NCI-H1694 treated with DMSO at 0.1 percent for 48 hours (cell line): ENCODE data around the gene IMPDH1.

Experiments used
- DNase-seq: peaks from one replicate; lab custom pipeline; 2025; lab: John Stamatoyannopoulos, UW

Gene IMPDH1

DNA sequence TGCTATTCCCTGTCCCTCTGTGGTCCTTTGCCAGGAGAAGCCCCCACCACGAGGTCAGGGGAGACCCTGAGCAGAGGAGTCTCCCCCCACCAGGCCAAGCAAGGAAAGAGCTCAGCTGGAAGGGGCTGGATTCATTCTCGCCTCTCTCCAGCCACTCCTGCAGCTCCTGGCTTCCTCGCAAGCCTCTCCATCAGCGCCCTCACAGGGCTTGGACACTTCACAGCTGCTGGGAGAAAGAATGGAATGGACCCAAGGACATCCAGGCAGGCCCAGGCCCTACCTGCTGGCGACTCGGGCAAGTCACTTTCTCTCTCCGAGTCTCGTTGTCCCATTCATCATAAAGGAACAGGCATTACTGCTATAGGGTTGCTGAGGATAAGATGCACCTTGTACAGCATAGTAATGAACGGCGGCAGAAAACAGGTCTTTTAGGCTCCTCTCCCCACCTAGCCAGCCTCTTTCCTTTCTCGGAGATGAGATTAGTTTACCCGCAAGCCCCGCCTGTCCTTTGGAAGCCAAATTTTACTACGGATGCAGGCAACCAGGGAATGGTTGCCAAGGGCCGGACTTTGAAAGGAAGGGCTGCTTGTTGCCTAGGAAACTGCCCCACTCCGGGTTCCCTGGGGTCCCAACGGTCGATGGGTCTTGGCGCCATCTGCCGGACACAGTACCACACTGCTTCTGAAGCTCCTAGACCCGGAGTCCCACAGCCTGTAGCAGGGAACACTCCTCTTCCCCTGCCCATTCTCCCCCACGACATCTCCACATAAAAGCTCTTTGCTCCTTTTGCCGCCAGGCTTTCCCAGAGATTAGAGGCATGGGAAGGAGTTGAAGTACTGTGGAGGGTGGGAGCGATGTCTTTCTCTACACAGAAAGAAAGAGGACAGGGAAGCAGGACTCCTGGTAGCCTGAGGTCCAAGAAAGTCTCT lies 22.3 kb downstream of the IMPDH1 start:
- peak; percentile 62 for DNase-seq

DNA sequence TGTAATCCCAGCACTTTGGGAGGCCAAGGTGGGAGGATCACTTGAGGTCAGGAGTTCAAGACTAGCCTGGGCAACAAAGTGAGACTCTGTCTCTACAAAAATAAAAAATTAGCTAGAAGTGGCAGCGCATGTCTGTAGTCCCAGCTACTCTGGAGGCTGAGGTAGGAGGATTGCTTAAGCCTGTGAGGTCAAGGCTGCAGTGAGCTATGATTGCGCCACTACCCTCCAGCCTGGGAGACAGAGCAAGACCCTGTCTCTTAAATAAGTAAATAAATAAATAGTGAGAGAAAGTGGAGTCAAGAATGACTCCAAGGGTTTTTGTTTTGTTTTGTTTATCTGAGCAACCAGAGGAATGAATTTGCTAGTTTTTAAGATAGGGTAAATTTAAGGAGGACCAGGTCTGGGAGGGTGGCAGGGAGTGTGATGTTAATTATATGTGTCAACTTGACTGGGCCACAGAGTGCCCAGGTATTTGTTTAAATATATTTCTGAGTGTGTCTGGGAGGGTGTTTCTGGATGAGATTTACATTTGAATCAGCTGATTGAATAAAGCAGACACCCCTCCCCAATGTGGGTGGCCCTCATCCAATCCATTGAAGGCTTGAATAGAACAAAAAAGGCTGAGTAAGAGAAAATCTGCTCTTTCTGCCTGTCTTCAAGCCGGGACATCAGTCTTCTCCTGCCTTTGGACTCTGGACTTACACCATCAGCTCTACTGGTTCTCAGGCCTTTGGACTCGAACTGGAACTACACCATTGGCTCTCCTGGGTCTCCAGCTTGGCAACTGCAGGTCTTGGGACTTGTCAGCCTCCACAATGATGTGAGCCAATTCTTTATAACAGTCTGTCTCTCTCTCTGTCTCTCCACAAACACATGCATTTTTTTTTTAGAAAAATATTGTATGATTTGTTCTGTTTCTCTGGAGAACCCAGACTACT lies 23.5 kb downstream of the IMPDH1 start:
- DNase-seq, result no peak

DNA sequence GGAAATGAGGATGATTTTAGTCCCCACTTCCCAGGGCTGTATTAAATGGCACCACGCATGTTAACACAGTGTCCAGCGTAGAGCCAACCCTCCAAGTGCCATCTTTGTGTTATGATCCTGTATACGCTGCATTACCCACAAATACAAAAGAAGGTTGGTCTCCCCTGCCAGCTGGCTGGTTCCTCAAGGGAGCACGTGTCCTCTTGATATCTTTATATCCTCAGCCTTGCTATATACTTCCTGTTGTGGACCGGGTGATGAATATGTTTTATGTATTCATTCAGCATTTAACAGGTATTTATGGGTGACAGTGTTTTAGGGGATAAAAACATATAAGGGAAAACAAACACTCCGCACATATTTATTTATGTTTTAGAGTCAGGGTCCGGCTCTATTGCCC lies 25.1 kb downstream of the IMPDH1 start:
- no peak for DNase-seq

DNA sequence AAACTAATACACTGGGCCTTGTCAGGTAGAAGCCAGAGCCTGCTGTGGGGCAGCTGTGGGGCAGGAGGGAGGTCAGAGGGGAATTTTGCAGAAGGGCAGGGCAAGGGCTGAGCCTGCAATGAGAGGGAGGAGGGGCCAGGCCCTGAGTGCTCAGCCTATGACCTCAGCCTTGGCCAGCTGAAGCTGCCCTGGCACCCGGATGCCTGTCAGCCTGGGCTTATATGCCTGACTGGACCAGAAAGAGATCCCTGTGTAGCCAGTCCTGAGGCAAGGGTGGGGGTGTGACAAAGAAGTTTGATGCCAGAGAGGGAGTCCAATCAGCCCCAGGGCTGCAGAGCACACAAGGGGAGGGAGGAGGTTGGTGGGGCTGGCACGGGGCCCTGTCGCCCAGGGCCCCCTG lies 26.0 kb downstream of the IMPDH1 start:
- no peak for DNase-seq

DNA sequence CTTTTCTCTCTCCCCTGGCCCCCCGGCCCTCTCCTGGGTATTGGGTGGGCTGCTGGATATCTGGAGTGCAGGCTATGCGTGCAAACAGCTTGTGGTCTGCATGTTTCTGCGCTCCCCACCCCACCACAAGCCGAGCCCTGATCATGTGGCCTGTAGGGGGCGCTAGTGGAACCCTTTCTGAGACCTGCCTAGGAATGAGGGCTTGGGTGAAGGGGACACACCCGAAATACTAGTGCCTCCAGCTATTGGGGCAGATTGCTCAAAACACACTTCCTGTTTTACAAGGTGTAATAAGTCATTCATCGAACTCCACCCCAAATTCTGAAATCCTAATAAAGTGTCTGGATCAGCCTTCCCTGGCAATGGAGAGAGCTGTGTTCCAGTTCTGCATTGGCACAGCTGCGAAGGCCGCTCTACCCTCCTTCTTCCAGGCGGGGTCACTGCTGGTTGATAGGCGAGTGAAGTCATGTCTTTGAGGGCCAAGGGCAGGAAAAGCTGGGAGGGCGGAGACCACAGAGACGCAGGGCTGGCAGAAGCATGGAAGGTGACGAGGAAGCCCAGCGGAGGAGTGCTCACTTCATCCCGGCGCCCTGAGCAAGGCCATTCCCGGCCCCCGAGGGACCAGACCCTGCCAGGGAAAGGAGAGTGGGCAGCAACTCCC lies 28.5 kb downstream of the IMPDH1 start:
- no peak for DNase-seq

DNA sequence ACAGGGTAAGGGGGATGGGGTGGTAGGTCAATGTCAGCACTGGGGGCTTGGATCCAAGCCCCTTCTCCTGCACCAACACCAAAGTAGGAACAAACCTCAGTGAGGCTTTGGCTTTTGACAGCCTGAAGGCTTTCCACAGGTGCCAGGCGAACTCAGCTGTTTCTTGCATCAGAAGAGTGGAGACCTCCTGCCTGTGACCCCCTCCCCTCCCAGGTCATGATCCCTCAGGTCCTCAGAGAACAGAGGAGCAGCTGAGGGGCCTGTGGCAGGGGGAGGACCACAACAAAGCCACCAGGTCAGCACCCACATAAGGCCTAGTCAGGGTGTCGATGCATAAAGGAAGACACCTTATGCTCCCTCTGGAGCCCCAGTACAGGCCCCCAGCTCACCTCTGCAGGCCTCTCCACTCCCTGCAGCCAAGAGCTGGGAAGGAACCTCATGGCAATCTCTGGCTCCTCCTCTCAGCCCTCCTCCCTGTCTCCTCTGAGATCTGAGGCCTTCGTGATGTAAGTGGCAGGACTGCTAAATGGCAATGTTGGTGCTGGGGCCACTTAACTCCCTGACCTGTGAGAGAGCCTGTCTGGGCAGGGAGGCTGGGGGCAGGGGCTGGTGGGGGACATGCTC lies 29.2 kb downstream of the IMPDH1 start:
- no peak for DNase-seq

DNA sequence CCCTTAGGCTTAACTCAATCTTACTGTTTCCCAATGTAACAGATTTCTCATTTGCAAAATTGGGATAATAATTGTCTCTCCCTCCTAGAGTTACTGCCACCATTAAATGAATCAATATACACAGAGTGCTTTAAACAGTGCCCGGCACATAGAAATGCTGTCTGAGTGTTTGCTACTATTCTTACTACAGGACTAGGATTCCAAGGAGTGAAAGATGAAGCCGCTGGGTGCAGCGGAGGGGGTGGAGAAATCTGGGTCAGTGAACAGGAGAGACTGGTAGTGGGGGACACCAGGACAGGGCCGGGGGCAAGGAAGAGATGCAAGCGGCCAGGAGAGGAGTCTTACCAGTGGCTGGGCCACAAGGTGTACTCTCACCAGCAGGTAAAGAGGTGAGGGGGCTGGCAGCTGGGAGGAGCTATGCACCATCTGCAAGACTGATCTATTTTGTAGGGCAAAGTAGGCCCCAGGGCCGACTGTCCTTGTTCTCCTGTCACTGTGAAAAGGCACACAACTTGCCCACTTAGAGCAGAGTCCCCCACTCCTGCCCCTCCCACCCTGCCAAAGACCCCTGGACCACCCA lies 29.8 kb downstream of the IMPDH1 start:
- DNase-seq, result no peak

DNA sequence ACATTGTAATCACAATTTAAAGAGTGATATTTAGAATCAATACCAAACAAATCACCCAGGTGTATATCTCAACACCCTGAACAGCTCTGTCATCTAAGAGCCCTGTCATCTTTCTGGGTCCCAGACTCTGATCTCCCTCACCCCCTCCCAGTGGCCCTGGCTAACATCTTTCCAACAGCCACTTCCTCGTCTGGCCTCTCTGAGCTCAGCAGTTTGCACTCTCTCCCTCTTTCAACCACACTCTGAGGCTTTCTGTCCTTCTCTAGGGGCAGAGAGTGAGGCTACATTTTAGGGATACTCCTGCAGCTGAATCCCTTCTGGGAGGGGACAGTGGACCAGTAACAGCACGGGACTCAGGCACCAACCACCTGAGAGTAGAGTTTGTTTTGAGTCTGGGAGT lies 31.1 kb downstream of the IMPDH1 start:
- no peak for DNase-seq

DNA sequence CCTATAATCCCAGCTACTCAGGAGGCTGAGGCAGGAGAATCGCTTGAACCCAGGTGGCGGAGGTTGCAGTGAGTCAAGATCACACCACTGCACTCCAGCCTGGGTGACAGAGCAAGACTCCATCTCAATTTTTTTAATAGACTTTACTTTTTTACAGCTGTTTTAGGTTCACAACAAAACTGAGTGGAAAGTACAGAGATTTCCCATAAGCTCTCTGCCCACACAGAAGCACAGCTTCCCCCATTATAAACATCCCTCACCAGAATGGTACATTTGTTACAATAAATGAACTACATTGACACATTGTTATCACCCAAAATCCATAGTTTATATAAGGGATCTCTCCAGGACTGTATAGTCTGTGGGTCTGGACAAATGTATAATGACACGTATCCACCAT lies 33.7 kb downstream of the IMPDH1 start:
- DNase-seq, result no peak

DNA sequence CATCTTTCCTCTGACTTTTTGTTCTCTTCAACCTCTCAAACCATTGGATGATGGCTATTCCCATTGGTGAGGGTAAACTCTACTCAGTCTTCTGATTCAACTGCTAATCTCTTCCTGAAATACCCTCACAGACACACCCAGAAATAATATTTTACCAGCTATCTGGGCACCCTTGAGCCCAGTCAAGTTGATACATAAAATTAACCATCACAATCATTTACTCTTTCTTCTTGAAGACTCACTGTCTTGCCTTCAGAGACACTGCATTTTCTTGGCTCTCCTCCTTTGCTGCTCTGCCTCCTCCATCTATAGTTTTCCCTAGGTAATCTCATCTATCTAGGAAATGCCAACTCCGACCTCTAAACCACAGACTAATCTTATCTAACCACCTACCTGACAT lies 35.7 kb downstream of the IMPDH1 start:
- DNase-seq, result no peak

DNA sequence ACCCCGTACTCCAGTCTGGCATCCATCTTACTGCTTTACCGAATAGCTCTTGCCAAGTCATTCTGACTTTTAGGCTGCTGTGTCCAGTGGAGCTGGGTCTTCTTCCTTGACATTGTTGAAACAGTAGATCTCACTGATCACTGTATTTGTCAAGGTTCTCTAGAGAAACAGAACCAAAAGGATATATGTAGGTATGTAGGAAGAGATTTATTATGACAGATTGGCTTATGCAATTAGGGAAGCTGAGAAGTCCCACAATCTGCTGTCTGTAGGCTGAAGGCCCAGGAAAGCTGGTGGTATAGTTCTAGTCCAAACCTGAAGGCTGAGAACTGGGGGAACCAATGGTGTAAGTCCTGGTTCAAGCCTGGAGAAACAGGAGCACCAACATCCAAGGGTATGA lies 36.2 kb downstream of the IMPDH1 start:
- no peak for DNase-seq

DNA sequence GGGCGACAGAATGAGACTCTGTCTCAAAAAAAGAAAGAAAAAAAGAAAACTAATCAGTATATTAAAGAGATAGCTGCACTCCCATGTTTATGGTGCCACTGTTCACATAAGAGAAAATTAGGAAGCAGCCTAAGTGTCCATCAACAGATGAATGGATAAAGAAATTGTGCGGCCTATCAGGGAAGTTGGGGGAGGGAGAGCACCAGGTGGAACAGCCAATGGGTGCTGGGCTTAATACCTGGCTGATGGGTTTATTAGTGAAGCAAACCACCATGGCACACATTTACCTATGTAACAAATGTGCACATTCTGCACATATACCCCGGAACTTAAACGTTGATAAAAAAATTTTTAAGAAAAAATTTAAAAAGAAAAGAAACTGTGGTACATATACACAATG lies 39.3 kb downstream of the IMPDH1 start:
- DNase-seq, result no peak

DNA sequence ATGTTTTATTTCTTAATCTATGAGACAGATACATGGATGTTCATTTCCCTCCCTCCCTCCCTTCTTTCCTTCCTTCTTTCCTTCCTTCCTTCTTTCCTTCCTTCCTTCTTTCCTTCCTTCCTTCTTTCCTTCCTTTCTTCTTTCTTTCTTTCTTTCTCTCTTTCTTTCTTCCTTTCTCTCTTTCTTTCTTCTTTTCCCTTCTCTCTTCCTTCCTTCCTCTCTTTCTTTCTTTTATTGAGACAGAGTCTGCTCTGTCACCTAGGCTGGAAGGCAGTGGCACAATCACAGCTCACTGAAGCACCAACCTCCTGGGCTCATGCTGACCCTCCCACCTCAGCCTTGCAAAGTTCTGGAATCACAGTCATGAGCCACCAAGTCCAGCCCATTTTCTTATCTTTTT lies 42.8 kb downstream of the IMPDH1 start:
- no peak for DNase-seq

DNA sequence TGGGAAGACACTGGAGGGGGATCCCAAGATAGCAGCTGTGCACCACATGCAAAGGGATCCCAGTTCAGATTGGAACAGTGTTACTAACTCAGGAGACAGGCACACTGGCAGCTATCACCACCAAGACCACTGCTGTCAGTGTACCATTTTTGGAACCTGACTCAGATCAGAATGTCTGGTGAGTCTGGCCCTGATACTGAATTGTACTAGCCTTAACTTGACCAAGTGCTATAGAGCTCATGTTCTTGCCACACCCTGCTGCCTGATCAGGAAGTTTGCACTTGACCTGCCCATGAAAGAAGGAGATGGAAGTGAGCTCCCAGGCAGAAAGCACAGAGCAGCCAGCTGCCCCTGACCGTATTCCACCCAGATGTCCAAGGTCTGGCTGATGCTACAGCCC lies 43.5 kb downstream of the IMPDH1 start:
- no peak for DNase-seq

DNA sequence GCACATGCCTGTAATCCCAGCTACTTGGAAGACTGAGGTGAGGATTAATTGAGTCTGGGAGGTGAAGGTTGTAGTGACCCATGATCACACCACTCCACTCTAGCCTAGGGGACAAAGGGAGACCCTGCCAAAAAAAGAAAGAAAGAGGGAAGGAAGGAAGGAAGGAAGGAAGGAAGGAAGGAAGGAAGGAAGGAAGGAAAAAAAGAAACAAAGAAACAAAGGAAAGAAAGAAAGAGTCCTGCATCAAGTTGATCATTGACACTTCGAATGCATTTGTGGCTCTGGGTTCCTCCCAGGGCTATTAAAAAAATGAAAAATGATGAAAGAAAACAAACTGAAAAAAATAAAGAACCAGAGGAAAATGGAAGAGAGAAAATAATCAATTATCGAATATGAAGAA lies 44.4 kb downstream of the IMPDH1 start:
- DNase-seq, result no peak

DNA sequence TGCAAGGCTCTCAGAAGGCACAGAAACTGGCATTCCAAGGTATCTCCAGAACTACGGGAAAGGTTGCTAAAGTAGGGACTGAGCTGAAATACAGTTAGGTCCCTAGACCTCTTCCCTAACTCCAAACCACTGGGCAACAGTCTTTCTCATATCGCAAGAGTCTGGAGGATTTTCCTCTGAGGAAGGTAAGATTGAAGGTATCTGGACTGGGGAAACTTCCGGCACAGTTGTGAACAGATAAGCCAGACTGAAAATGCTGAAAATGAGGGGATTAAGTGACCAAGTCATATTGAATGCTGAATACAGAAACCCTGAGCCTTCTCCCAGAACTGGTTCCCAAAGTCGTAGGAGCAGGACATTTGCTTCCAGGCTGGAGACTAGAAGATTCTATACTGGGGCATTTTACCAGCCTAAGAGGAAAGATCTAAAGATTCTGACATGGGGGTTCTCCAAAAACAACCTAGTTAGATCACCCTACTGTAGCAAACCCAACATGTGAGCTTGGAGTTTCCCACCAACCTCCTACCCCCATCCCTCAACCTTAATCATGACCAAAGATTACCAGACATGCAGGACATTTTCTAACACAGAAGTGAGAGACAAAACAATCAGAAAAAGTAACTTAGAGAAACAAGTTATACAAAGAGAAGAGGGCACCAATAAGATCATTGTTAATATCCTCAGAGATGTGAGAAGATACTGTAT lies 45.5 kb downstream of the IMPDH1 start:
- no peak for DNase-seq

DNA sequence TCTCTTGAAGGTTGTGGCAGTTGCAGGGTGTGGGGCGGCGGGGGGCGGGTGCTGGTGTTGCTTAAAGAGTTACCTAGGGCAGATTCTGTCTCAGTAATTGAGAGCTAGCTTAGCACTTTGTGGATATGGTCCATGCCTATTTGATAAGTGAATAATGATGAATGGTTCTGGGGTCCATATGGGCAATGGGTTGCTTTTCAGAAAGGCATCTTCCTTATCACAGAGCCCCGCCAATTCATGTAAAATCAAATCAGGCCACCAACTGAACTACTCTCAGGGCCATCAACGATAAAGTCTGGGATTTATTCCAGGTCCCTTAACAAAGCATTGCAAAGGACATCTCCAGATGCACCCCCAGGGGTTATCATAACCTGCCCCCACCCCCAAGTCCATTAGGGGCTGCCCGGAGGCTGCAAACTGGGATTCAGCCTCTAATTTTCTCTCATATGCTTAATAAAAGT lies 46.5 kb downstream of the IMPDH1 start:
- no peak for DNase-seq

DNA sequence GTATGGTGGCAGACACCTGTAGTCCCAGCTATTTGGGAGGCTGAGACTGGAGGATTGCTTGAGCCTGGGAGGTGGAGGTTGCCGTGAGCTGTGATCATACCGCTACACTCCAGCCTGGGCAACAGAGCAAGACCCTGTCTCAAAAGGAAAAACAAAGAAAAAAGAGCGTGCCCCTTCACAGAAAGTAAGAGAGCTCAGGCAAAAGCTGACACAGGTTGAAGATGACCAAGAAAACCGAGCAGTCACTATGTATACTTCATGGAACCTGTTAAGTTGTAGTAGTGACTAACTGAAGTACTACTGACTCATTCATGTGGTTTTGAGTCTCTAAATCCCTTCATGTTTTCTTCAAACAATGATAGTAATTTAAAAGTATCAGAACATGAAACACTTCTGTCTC lies 47.1 kb downstream of the IMPDH1 start:
- no peak for DNase-seq

DNA sequence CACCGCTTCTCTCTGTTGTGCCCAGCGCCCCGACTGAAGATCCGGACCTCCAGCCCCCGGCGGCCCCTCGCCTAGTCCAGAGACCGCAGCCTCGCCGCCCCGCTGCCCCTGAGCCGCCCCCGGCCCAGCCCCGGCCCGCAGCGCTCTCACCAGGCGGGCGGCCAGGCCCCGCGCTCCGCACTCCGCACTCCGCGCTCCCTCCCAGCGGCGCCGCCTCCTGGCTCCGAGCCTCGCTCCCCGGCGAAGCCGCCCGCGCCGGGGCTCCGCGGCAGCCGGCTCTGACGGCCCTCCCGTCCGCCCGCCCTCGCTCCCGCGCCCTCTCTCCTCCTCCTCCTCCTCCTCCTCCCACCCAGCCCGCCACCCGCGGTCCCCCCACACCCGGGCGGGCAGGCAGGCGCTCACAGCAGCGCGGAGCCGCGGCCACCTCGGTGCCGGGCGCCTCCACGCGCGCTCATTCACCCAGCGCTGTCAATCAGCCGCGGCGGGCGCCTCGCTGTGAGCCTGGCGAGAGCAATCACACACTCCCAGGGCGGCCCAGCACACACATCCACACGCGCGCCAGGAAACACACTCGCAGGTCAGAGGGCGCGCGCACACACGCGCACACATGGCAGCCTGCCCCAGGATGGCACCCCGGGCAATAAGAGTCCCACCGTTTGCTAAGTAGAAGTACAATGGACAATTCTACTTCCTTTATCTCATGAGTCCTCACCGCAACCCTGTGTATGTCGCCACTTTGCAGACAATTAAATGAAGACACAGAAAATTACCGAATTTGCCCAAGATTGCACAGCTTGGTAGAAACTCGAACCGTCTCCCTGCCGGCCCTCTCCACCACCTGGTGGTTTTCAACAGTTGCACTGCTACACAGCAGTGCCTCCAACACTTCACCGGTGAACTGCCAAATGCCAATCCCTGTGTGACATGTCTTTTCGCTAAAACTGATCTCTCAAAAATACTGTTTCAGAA lies 48.1 kb downstream of the IMPDH1 start, which contains the start of gene PRRT4:
Gene PRRT4, minus strand, starts transcription at position 280 of the 969 bp plus-strand sequence.
- peak; percentile 58 for DNase-seq

DNA sequence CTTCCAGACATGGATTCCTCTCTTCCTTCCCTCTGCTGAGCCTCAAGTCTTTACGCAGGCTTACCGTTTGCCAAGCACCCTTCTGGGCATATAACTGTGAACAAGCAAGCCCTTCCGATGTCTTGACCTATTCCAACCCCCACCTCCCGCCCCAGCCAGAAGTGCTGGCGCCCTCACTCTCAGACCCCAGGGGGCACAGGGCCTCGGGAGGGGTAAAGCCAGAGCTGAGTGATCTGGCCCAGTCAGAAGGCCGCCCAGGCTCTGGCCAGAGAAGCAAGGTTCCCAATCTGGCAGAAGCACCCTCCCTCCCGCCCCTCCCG lies 49.5 kb downstream of the IMPDH1 start:
- no peak for DNase-seq
